Liver (tissue), 3 donors: Measurements from ENCODE around the gene IQCM.

Experiments
- CTCF ChIP-seq: fragments of 150-350 bp; IDR thresholded peaks from 2 replicates; pipeline ENCODE4 v1.5.1; 2017; ENCODE audit warnings: improper control_type of control experiment, low read depth, low read length; ENCODE audit not compliant: missing input control
- EGR1 ChIP-seq, 2 donors: IDR thresholded peaks; 2 replicates each; pipeline ENCODE4 v1.6.1; 2016 to 2018; ENCODE audit warnings: antibody characterized with exemption in 2 of 2, low read depth in 2 of 2
- FOXA2 ChIP-seq: IDR thresholded peaks from 2 replicates; pipeline ENCODE4 v1.6.1; 2016; ENCODE audit warnings: antibody characterized with exemption
- NR2F2 ChIP-seq: IDR thresholded peaks from 2 replicates; pipeline ENCODE4 v1.6.1; 2016; ENCODE audit warnings: antibody characterized with exemption
- RAD21 ChIP-seq, 2 donors: IDR thresholded peaks; 2 replicates each; pipeline ENCODE4 v1.6.1; 2016; ENCODE audit warnings: antibody characterized with exemption in 2 of 2, mild to moderate bottlenecking in 2 of 2
- REST ChIP-seq: IDR thresholded peaks from 2 replicates; pipeline ENCODE4 v1.6.1; 2016; ENCODE audit warnings: antibody characterized with exemption, mild to moderate bottlenecking
- SP1 ChIP-seq: IDR thresholded peaks from 2 replicates; pipeline ENCODE4 v1.6.1; 2018; ENCODE audit warnings: antibody characterized with exemption, mild to moderate bottlenecking
- TAF1 ChIP-seq: conservative IDR thresholded peaks from 2 replicates; pipeline ENCODE4 v1.6.1; 2016; ENCODE audit warnings: antibody characterized with exemption, mild to moderate bottlenecking
- YY1 ChIP-seq: IDR thresholded peaks from 2 replicates; pipeline ENCODE4 v1.6.1; 2016; ENCODE audit warnings: antibody characterized with exemption, mild to moderate bottlenecking
- TF ChIP-seq, protein P1 (sequence below): IDR thresholded peaks from 2 replicates; pipeline ENCODE4 v1.6.1; 2016; ENCODE audit warnings: antibody characterized with exemption
- TF ChIP-seq, protein P2 (sequence below): IDR thresholded peaks from 2 replicates; pipeline ENCODE4 v1.6.1; 2016; ENCODE audit warnings: antibody characterized with exemption
- TF ChIP-seq, protein P3 (sequence below): IDR thresholded peaks from 2 replicates; pipeline ENCODE4 v1.6.1; 2016; ENCODE audit warnings: antibody characterized with exemption
- donor health status: healthy.
- donor health status: healthy.

DNA sequence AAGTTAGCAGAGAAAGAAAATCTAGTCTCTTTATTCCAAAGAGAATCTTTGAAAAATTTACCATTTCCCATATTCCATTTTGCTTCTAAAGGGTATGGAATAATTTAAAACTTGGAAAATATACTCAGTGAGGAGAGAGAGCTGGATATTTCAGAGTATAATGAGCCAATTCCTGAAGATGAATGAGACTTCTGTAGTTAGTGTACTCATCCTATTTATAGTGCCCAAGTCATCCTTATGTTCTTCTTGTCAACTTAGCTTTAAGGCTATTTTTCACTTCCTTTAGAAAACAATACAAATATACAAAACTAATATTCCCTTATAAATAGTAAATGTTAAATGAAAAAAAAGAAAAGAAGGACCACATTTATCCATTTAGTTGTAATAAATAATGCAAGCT lies 302.6 kb downstream of the IQCM start:
- TF ChIP-seq CTCF (no peak), YY1 (no peak), TAF1 (no peak), REST (no peak), NR2F2 (no peak), RAD21 (IDR thresholded peaks at IDR 0.05) (no peak), SP1 (no peak), EGR1 (IDR thresholded peaks at IDR 0.05; ENCODE audit: low read depth in 2 of 2) (no peak), FOXA2 (no peak)
- TF ChIP-seq, protein P1, sequence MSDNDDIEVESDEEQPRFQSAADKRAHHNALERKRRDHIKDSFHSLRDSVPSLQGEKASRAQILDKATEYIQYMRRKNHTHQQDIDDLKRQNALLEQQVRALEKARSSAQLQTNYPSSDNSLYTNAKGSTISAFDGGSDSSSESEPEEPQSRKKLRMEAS: no peak
- TF ChIP-seq, protein P2, sequence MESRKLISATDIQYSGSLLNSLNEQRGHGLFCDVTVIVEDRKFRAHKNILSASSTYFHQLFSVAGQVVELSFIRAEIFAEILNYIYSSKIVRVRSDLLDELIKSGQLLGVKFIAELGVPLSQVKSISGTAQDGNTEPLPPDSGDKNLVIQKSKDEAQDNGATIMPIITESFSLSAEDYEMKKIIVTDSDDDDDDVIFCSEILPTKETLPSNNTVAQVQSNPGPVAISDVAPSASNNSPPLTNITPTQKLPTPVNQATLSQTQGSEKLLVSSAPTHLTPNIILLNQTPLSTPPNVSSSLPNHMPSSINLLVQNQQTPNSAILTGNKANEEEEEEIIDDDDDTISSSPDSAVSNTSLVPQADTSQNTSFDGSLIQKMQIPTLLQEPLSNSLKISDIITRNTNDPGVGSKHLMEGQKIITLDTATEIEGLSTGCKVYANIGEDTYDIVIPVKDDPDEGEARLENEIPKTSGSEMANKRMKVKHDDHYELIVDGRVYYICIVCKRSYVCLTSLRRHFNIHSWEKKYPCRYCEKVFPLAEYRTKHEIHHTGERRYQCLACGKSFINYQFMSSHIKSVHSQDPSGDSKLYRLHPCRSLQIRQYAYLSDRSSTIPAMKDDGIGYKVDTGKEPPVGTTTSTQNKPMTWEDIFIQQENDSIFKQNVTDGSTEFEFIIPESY: no peak
- TF ChIP-seq, protein P3, sequence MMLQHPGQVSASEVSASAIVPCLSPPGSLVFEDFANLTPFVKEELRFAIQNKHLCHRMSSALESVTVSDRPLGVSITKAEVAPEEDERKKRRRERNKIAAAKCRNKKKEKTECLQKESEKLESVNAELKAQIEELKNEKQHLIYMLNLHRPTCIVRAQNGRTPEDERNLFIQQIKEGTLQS: no peak
